GM06990 (cell line): Measurements from ENCODE around the gene PTPRD.

Experiments
- DNase-seq: peaks from one replicate; pipeline ENCODE4 v3.0.0-alpha.2; 2011; ENCODE audit not compliant: insufficient read length; ENCODE audit errors: extremely low read depth
- H3K27me3 ChIP-seq: replicated peaks from 2 replicates; pipeline ENCODE4 v1.6.0; 2011; ENCODE audit warnings: low read length; ENCODE audit not compliant: control insufficient read depth, insufficient read depth
- H3K36me3 ChIP-seq: 2 replicates; pipeline ENCODE4 v1.5.1; 2011; ENCODE audit warnings: low read length; ENCODE audit not compliant: control insufficient read depth, insufficient read depth
- H3K4me3 ChIP-seq: replicated peaks from 2 replicates; pipeline ENCODE4 v1.5.1; 2011; ENCODE audit warnings: low read depth, mild to moderate bottlenecking, control low read depth, low read length
- CTCF ChIP-seq: IDR thresholded peaks from 2 replicates; pipeline ENCODE4 v1.5.1; 2011; ENCODE audit warnings: low read length, control low read depth, mild to moderate bottlenecking, inconsistent platforms; ENCODE audit not compliant: insufficient read depth, poor library complexity, severe bottlenecking

Gene PTPRD

GRCh38 chr9:8589476-8589875 is 2023.3 kb downstream of the PTPRD start:
- Histone ChIP-seq H3K27me3 (no peaks in the 10 kb centered on the region), H3K4me3 (no peak overlapping the region), H3K36me3 (no peaks in the 10 kb centered on the region)
- TF ChIP-seq CTCF, result no peak
- no peak for DNase-seq

GRCh38 chr9:8585036-8585435 is 2027.8 kb downstream of the PTPRD start:
- H3K27me3 ChIP-seq, result no peaks in the 10 kb centered on the region

GRCh38 chr9:8579661-8580060 is 2033.1 kb downstream of the PTPRD start:
- no peak for TF ChIP-seq CTCF
- H3K27me3 ChIP-seq, result no peaks in the 10 kb centered on the region
- no peak for DNase-seq
- H3K36me3 ChIP-seq, result no peaks in the 10 kb centered on the region
- no peak overlapping the region for H3K4me3 ChIP-seq

More at GRCh38 chr9:8585036-8585435, 2027.8 kb downstream of the PTPRD start:
- no peak for TF ChIP-seq CTCF
- Histone ChIP-seq H3K36me3 (no peaks in the 10 kb centered on the region), H3K4me3 (no peak overlapping the region)
- DNase-seq, result no peak

GRCh38 chr9:8576741-8577140 is 2036.1 kb downstream of the PTPRD start:
- DNase-seq, result no peak
- Histone ChIP-seq H3K36me3 (no peaks in the 10 kb centered on the region), H3K4me3 (no peak overlapping the region), H3K27me3 (no peaks in the 10 kb centered on the region)
- no peak for TF ChIP-seq CTCF

- Histone ChIP-seq H3K27me3 (no peaks in the 10 kb centered on the region), H3K4me3 (no peak overlapping the region), H3K36me3 (no peaks in the 10 kb centered on the region)
- no peak for TF ChIP-seq CTCF
- no peak for DNase-seq
These were observed 2038.0 kb downstream of the PTPRD start for GRCh38 chr9:8574846-8575245.

- no peak overlapping the region for H3K4me3 ChIP-seq
- no peaks in the 10 kb centered on the region for H3K36me3 ChIP-seq
- no peaks in the 10 kb centered on the region for H3K27me3 ChIP-seq
- no peak for TF ChIP-seq CTCF
- DNase-seq, result no peak
These were observed 2040.6 kb downstream of the PTPRD start for GRCh38 chr9:8572209-8572608.
